Activated naive CD8-positive, alpha-beta T cell treated with anti-CD3 and anti-CD28 coated beads, Interleukin-2, amount 50 U/mL, for 16 hours (primary cell): ENCODE data around the gene C11orf21.

Experiments used
- DNase-seq: peaks from one replicate; pipeline ENCODE4 v3.0.0-alpha.2; 2020; ENCODE audit warnings: low read depth, low spot score

The C11orf21 gene

GRCh38 chr11:2320568-2321310 is 19.0 kb upstream of the C11orf21 start:
- no peak for DNase-seq

GRCh38 chr11:2319791-2320472 is 18.2 kb upstream of the C11orf21 start:
- no peak for DNase-seq

GRCh38 chr11:2318707-2319106 is 17.0 kb upstream of the C11orf21 start:
- no peak for DNase-seq

- no peak for DNase-seq
These were observed 16.4 kb upstream of the C11orf21 start for GRCh38 chr11:2318123-2318522.

- DNase-seq, result no peak
These were observed 15.8 kb upstream of the C11orf21 start for GRCh38 chr11:2317354-2318050.

- DNase-seq, result no peak
These were observed 15.2 kb upstream of the C11orf21 start for GRCh38 chr11:2316963-2317244.

GRCh38 chr11:2316169-2316962 is 14.6 kb upstream of the C11orf21 start:
- no peak for DNase-seq

GRCh38 chr11:2315395-2316168 is 13.9 kb upstream of the C11orf21 start:
- DNase-seq, result no peak

GRCh38 chr11:2314525-2315394 is 13.0 kb upstream of the C11orf21 start:
- no peak for DNase-seq

GRCh38 chr11:2314136-2314524 is 12.4 kb upstream of the C11orf21 start:
- DNase-seq, result no peak

- no peak for DNase-seq
These were observed 11.6 kb upstream of the C11orf21 start for GRCh38 chr11:2313051-2313951.

GRCh38 chr11:2312232-2313042 is 10.7 kb upstream of the C11orf21 start:
- no peak for DNase-seq

- DNase-seq, result no peak
These were observed 9.8 kb upstream of the C11orf21 start for GRCh38 chr11:2311353-2312133.

- no peak for DNase-seq
These were observed 9.2 kb upstream of the C11orf21 start for GRCh38 chr11:2310786-2311352.

GRCh38 chr11:2310073-2310785 is 8.5 kb upstream of the C11orf21 start:
- no peak for DNase-seq

- DNase-seq, result no peak
These were observed 7.7 kb upstream of the C11orf21 start for GRCh38 chr11:2309251-2310072.
